OCI-LY1 (cell line): ENCODE measurements around the gene GNGT2.

ENCODE experiments used
- CTCF ChIP-seq: fragments of 200-600 bp; sonication (generic), shearing (Covaris generic); IDR thresholded peaks from 2 replicates; pipeline ENCODE4 v1.5.1; 2017; ENCODE audit warnings: mild to moderate bottlenecking, antibody characterized with exemption, low read length, moderate library complexity, mixed read lengths
- EZH2 ChIP-seq: fragments of 200-600 bp; sonication (generic), shearing (Covaris generic); IDR thresholded peaks from 2 replicates; pipeline ENCODE4 v1.8.0; 2017; ENCODE audit warnings: borderline replicate concordance, mixed run types, mild to moderate bottlenecking, antibody characterized with exemption, low read length, moderate library complexity, mixed read lengths

GRCh38 chr17:49258394-49258793 lies 48.0 kb upstream of the GNGT2 start:
- TF ChIP-seq EZH2 (no peak), CTCF (no peak)
